ENCODE results near the gene UBE2E2.

UBE2E2 gene

GRCh38 chr3:23623844-23624243 is 420.7 kb downstream of the UBE2E2 start:
- DNase-seq (ENCODE audit: low spot score): no peak

- DNase-seq (ENCODE audit: low spot score): no peak
Observed at GRCh38 chr3:23624305-23624704, 421.2 kb downstream of the UBE2E2 start.

- DNase-seq (ENCODE audit: low spot score): no peak
Observed at GRCh38 chr3:23626442-23626841, 423.3 kb downstream of the UBE2E2 start.

GRCh38 chr3:23629181-23629894 is 426.2 kb downstream of the UBE2E2 start:
- DNase-seq (ENCODE audit: low spot score): no peak

GRCh38 chr3:23633261-23633960 is 430.3 kb downstream of the UBE2E2 start:
- DNase-seq (ENCODE audit: low spot score): no peak

- DNase-seq (ENCODE audit: low spot score): no peak
Observed at GRCh38 chr3:23637339-23637738, 434.2 kb downstream of the UBE2E2 start.

- DNase-seq (ENCODE audit: low spot score): no peak
Observed at GRCh38 chr3:23640471-23641146, 437.5 kb downstream of the UBE2E2 start.

All from AG08395 (cell line).